SK-MEL-5 (cell line): Measurements from ENCODE around the gene ACACA. TPM values are rescaled to one million over a fixed set of nuclear protein-coding genes. Genes with fewer than 3 reads are reported as not detected.
A peak's percentile ranks its signal among the peaks of the same experiment; 100 is the strongest.
"Not testable (repeated sequence)": the region's sequence is repeated elsewhere in the genome, so short reads cannot be mapped to it uniquely, and the experiment has no call there.

Source experiments
- DNase-seq: peaks from one replicate; pipeline ENCODE4 v3.0.0-alpha.2; 2016; ENCODE audit warnings: low read depth, low spot score
- in situ Hi-C: cut with HindIII; loops from 2 replicates; pipeline ENCODE4 v1.10.0; 2016; ENCODE audit warnings: low sequenced_read_pairs, high pct_unique_total_duplicates, low pct_unique_long_range_greater_than_20kb
- total RNA-seq: library from RNA; depleted of rRNA; stranded (reverse); fragments of >200 nt; shearing (Covaris generic); gene quantifications from 2 replicates; pipeline ENCODE4 v1.2.3, GENCODE V29; 2014

ACACA gene
- total RNA-seq, 1 experiment from 2014 or later: 37.8 TPM

GRCh38 chr17:37177254-37177870 is 229.3 kb downstream of the ACACA start:
- in situ Hi-C loops: no loop called here

GRCh38 chr17:37176723-37177122 is 229.9 kb downstream of the ACACA start:
- DNase-seq: no peak
- in situ Hi-C loops: no loop called here

More at GRCh38 chr17:37177254-37177870, 229.3 kb downstream of the ACACA start:
- peak; percentile 27 for DNase-seq

- in situ Hi-C loops: no loop called here
- DNase-seq: peak; percentile 85
These were observed 232.4 kb downstream of the ACACA start for GRCh38 chr17:37174205-37174604.

GRCh38 chr17:37170881-37171425 is 235.7 kb downstream of the ACACA start:
- no peak for DNase-seq
- in situ Hi-C loops: no loop called here

- peak; percentile 8 for DNase-seq
- in situ Hi-C loops: no loop called here
These were observed 237.8 kb downstream of the ACACA start for GRCh38 chr17:37168731-37169353.

- in situ Hi-C loops: no loop called here
- DNase-seq: no peak
These were observed 238.9 kb downstream of the ACACA start for GRCh38 chr17:37167756-37168155.

- in situ Hi-C loops: no loop called here
- DNase-seq: no peak
These were observed 242.6 kb downstream of the ACACA start for GRCh38 chr17:37164057-37164456.

GRCh38 chr17:37162800-37163199 is 243.8 kb downstream of the ACACA start:
- peak; percentile 27 for DNase-seq
- in situ Hi-C loops: no loop called here

- in situ Hi-C loops: no loop called here
- DNase-seq: peak; percentile 45
These were observed 245.7 kb downstream of the ACACA start for GRCh38 chr17:37160944-37161343.

- DNase-seq: no peak
- in situ Hi-C loops: no loop called here
These were observed 248.3 kb downstream of the ACACA start for GRCh38 chr17:37158290-37158689.

GRCh38 chr17:37148156-37148555 is 258.5 kb downstream of the ACACA start:
- no peak for DNase-seq
- in situ Hi-C loops: no loop called here

- in situ Hi-C loops: no loop called here
- no peak for DNase-seq
These were observed 259.3 kb downstream of the ACACA start for GRCh38 chr17:37147301-37147812.

GRCh38 chr17:37146086-37147064 is 260.3 kb downstream of the ACACA start:
- DNase-seq: no peak
- in situ Hi-C loops: no loop called here

GRCh38 chr17:37144075-37144701 is 262.4 kb downstream of the ACACA start:
- in situ Hi-C loops: no loop called here
- no peak for DNase-seq

GRCh38 chr17:37143558-37143957 is 263.1 kb downstream of the ACACA start:
- DNase-seq, in situ Hi-C loops: not testable (repeated sequence)

GRCh38 chr17:37142294-37142896 is 264.2 kb downstream of the ACACA start:
- no peak for DNase-seq
- in situ Hi-C loops: no loop called here

- in situ Hi-C loops: no loop called here
- DNase-seq: peak; percentile 73
These were observed 268.0 kb downstream of the ACACA start for GRCh38 chr17:37138571-37139120.
